ENCODE data around the gene ACTC1. TPM values are rescaled to one million over a fixed set of nuclear protein-coding genes. Genes with fewer than 3 reads are reported as not detected.

ACTC1 gene
- total RNA-seq: 3.5 and 5.3 TPM in 2 replicates
- long read RNA-seq, partial matches to known transcripts: 0 of 2 reads
- long read RNA-seq, other reads (novel, unspliced or antisense): 0 of 2 reads

DNA sequence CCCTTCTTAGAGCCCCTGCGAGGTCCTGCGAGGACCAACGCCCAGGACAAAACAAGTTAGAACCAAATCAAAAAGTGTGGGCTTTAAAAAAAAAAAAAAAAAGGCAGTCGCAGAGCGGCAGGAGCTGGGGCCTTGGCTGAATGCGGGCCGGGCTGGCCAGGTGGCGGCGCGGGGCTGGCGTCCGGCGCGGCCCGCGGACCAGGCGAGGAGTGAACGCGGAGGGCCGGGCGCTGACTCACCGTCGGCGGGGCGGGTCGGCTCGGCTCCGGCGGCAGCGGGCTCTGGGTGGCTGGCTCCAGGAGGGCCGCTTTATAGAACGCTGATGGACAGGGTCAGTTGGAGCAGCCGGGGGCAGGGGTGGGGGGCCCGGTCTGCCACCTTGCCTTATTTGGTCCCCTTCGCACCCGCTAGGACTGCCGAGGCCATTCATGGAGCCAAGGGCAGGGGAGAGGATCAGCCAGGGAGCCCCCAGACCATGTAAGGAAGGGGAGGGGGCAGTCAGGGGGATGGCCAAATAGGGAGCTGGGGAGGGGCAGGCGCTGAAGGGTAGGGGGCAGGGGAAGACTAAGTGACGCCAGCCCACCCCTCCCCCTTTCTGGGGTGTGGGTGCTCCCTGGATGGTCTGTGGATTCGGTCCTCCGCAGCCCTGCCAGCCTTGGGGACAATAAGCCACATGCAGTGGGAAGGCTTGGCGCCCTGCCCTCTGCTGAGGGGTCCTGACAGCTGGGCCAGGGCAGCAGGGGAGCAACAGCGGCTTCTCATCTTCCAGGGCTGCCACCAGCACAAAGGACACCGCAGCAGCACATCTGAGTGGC, at the start of gene ACTC1:
TSS of gene ACTC1 (minus strand) at position 283 of the 815 bp plus-strand sequence. CDS start 741 bp downstream, outside the sequence.
- Mint-ChIP-seq H3K27ac (no peak within 1 kb of the TSS), H3K27me3 (peaks cover 70% of the 10 kb centered on the region), H3K36me3 (ENCODE audit: insufficient read depth) (no peaks in the 10 kb centered on the region), H3K4me1 (ENCODE audit: low read depth) (peaks cover 2% of the 10 kb centered on the region), H3K4me3 (ENCODE audit: low read depth) (peak within 1 kb of the TSS; percentile 56), H3K9me3 (ENCODE audit: low read depth) (no peaks in the 10 kb centered on the region)
- DNase-seq (ENCODE audit: low spot score, unreplicated experiment): peak; percentile 61
- TF ChIP-seq, protein P1, sequence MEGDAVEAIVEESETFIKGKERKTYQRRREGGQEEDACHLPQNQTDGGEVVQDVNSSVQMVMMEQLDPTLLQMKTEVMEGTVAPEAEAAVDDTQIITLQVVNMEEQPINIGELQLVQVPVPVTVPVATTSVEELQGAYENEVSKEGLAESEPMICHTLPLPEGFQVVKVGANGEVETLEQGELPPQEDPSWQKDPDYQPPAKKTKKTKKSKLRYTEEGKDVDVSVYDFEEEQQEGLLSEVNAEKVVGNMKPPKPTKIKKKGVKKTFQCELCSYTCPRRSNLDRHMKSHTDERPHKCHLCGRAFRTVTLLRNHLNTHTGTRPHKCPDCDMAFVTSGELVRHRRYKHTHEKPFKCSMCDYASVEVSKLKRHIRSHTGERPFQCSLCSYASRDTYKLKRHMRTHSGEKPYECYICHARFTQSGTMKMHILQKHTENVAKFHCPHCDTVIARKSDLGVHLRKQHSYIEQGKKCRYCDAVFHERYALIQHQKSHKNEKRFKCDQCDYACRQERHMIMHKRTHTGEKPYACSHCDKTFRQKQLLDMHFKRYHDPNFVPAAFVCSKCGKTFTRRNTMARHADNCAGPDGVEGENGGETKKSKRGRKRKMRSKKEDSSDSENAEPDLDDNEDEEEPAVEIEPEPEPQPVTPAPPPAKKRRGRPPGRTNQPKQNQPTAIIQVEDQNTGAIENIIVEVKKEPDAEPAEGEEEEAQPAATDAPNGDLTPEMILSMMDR (IDR thresholded peaks at IDR 0.05; ENCODE audit: unreplicated experiment): peak; percentile 15

DNA sequence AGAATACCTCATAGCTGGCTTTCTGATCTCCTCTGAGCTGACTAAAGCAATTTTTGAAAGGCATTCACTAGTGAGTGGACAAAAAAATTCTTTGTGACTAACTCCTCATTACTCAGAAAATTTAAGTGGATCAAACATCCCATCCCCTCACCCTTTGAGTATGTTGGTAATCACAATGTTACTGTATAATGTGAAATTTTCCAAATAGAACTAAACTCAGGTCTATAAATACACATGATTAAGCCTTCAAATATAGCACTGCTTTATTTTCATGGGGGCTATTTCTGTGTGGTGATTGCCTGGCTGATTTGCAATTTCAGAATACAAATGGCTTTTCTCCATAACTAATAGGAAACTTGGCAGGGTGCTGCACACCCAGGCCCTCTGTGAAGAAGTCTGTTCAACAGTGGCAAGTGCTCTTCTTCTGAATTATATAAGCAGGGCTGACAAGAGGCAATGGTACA, 45.9 kb upstream of the ACTC1 start:
- H3K9me3 Mint-ChIP-seq (ENCODE audit: low read depth): no peaks in the 10 kb centered on the region
- H3K27ac Mint-ChIP-seq: no peak overlapping the region
- no peaks in the 10 kb centered on the region for H3K36me3 Mint-ChIP-seq (ENCODE audit: insufficient read depth)
- DNase-seq (ENCODE audit: low spot score, unreplicated experiment): no peak
- no peaks in the 10 kb centered on the region for H3K4me1 Mint-ChIP-seq (ENCODE audit: low read depth)
- H3K27me3 Mint-ChIP-seq: no peaks in the 10 kb centered on the region
- TF ChIP-seq, protein P1 (IDR thresholded peaks at IDR 0.05; ENCODE audit: unreplicated experiment): no peak
- no peak overlapping the region for H3K4me3 Mint-ChIP-seq (ENCODE audit: low read depth)

DNA sequence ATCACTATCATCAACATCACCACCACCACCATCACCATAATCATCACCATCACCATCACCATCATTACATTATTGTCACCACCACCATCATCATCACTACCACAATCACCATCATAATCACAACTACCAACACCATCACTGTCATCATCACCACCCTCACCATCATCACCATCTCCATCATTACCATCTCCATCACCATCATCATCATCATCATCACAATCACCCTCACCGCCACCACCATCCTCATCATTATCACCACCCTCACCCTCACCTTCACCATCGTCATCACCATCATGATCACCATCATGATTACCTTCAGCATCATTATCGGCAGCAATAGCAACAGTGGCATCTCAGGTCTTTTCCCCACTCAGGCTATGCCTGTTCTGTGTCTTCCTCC, 42.9 kb upstream of the ACTC1 start:
- Mint-ChIP-seq H3K4me1 (ENCODE audit: low read depth) (no peaks in the 10 kb centered on the region), H3K9me3 (ENCODE audit: low read depth) (peaks cover 22% of the 10 kb centered on the region), H3K36me3 (ENCODE audit: insufficient read depth) (no peaks in the 10 kb centered on the region), H3K4me3 (ENCODE audit: low read depth) (no peak overlapping the region), H3K27ac (no peak overlapping the region), H3K27me3 (no peaks in the 10 kb centered on the region)
- TF ChIP-seq, protein P1 (IDR thresholded peaks at IDR 0.05; ENCODE audit: unreplicated experiment): no peak
- no peak for DNase-seq (ENCODE audit: low spot score, unreplicated experiment)

DNA sequence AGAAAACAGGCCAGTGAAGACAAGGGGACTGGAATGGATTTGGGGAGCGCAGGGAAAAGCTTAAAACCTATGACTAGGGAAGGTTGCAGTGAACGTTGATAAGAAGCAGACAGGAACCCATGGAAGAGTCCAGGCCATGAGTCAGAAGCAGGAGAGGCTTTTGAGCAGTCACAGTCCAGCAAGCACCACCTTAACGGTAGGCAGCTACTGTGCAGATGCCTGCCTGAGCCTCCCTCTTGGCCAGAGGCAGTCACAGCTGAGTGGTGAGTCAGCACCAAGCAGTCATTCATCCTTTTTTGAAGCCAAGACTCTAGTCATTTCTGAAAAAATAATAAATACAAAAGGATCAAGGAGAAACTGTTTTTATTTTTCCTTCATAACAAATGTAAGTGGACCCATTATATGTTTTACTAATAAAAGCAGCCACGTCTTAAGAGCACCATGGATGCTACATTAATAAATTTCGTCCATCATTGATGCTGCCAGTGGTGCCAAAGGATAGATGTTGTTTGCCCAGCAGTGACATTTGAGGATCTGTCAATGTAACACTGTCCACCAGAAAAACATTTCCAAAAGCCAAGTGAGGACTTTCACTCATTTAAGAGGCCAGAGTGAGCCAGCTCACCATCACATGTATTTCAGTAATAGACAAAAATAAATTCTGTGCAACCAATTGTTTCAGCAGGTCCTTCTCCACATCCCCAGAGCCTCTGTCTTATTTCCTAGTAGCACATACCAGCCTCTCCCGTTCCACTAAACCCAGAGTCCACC, 42.1 kb upstream of the ACTC1 start:
- peaks cover 22% of the 10 kb centered on the region for H3K9me3 Mint-ChIP-seq (ENCODE audit: low read depth)
- no peak for DNase-seq (ENCODE audit: low spot score, unreplicated experiment)
- H3K27me3 Mint-ChIP-seq: no peaks in the 10 kb centered on the region
- no peaks in the 10 kb centered on the region for H3K4me1 Mint-ChIP-seq (ENCODE audit: low read depth)
- no peaks in the 10 kb centered on the region for H3K36me3 Mint-ChIP-seq (ENCODE audit: insufficient read depth)
- H3K27ac Mint-ChIP-seq: no peak overlapping the region
- TF ChIP-seq, protein P1 (IDR thresholded peaks at IDR 0.05; ENCODE audit: unreplicated experiment): no peak
- no peak overlapping the region for H3K4me3 Mint-ChIP-seq (ENCODE audit: low read depth)

Data from progenitor cell of endocrine pancreas (in vitro differentiated cells).